Stimulated activated naive B cell treated with anti-CD40 and anti-IgM and Interleukin-4, amounts not matched to agents 10 μg/mL and 1 μg/mL and 100 μg/mL, for 72 hours (primary cell): ENCODE measurements around the gene SAP30BP.

ENCODE experiments used
- ATAC-seq, 2 donors: fragments of 150-1000 bp; cut with Tn5 transposase; replicated peaks; 2 replicates each; pipeline ENCODE4 v1.10.0; 2021; ENCODE audit warnings: moderate library complexity in 1 of 2
- DNase-seq: peaks from one replicate; pipeline ENCODE4 v3.0.0; 2021
- H3K27ac Mint-ChIP-seq: one replicate; pipeline ENCODE4 v1.8.0; 2022; ENCODE audit warnings: mild to moderate bottlenecking, mixed read lengths
- H3K27me3 Mint-ChIP-seq, 2 donors: one replicate each; pipeline ENCODE4 v1.8.0; 2022; ENCODE audit warnings: mixed read lengths in 2 of 2
- H3K36me3 Mint-ChIP-seq, 2 donors: one replicate each; pipeline ENCODE4 v1.8.0; 2022; ENCODE audit warnings: mixed read lengths in 2 of 2, mild to moderate bottlenecking in 1 of 2
- H3K4me1 Mint-ChIP-seq, 2 donors: one replicate each; pipeline ENCODE4 v1.8.0; 2022; ENCODE audit warnings: mixed read lengths in 2 of 2, mild to moderate bottlenecking in 1 of 2
- H3K4me3 Mint-ChIP-seq, 2 donors: one replicate each; pipeline ENCODE4 v1.8.0; 2022; ENCODE audit warnings: mild to moderate bottlenecking in 2 of 2, mixed read lengths in 2 of 2, moderate library complexity in 1 of 2
- H3K9me3 Mint-ChIP-seq, 2 donors: one replicate each; pipeline ENCODE4 v1.8.0; 2022; ENCODE audit warnings: mixed read lengths in 2 of 2, mild to moderate bottlenecking in 1 of 2

The SAP30BP gene

DNA sequence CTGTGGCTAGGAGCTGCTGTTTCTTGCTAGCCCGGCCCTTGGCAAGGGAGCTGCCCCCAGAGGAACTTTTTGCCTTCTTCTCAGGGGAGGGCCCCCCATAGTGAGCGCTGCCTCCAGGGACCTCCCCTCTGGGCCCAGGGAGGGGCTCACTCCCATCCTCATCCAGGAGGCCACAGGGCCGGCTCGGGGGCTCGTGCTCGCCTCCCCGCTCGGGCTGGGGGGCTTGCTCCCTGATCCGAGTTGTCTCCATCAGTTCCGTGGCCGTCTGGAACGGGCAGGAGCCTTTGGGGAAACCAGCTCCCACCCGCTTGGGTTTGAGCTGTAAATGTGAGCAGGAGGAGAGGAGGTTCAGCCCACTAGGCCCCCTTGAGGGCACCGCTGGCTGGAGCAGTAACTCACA, 38.0 kb upstream of the SAP30BP start:
- Mint-ChIP-seq H3K27me3 (no peaks in the 10 kb centered on the region), H3K4me3 (no peak overlapping the region), H3K36me3 (peaks cover 15 to 31% of the 10 kb centered on the region in 2 donors), H3K27ac (peak overlapping the region; percentile 47), H3K4me1 (peaks cover 11 to 28% of the 10 kb centered on the region in 2 donors), H3K9me3 (no peaks in the 10 kb centered on the region)
- DNase-seq = no peak
- ATAC-seq = no peak

DNA sequence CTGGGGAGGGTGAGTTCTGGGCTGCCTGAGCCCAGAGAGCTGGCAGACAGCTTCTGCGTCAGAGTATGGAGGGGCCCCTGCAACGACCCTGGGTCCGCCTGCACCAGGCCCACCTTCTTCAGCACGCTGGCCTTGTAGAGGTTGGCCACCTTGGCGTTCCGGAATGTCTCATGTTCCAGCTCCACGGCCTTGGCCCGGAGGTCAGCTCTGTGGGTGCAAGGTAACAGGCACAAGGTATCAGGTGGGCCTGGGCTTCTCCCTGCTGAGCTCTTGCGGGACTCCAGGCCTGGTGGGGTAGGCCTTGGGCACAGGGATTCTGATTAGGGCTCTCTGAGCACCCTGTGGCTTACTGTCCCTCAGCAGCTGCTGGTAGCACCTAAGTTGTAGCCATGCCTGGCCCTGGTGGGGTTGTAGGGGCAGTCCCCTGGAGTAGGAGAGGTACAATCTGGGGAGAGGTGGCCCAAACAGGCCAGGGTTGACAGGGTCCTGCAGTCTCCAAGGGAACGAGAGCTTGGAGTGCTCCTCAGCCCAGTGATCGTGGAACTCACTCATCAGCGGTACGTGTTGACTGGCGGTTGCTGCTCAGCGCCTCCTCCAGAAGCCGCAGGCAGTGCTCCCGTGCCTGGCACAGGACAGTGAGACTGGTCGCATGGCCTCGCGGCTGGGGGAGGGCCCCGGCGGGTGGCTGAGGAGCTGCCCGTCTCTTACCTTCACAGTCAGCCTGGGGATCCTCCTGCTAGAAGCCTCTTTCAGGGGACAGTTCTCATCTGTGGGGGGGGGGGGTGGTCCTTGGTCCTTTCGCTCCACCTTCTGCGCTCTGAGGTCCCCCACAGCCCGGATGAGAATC, 36.8 kb upstream of the SAP30BP start:
- Mint-ChIP-seq H3K9me3 (no peaks in the 10 kb centered on the region), H3K27me3 (no peaks in the 10 kb centered on the region), H3K4me1 (peaks cover 11 to 34% of the 10 kb centered on the region in 2 donors), H3K36me3 (peaks cover 16 to 27% of the 10 kb centered on the region in 2 donors), H3K27ac (peak overlapping the region; percentile 38), H3K4me3 (no peak overlapping the region)
- ATAC-seq (no peak), DNase-seq (no peak)

- Mint-ChIP-seq H3K27me3 (no peaks in the 10 kb centered on the region), H3K4me3 (no peak overlapping the region), H3K27ac (no peak overlapping the region), H3K36me3 (peaks cover 15 to 25% of the 10 kb centered on the region in 2 donors), H3K4me1 (peaks cover 8 to 27% of the 10 kb centered on the region in 2 donors), H3K9me3 (no peaks in the 10 kb centered on the region)
- no peak for ATAC-seq
- no peak for DNase-seq
Measured at GRCh38 chr17:75631353-75631752, 35.8 kb upstream of the SAP30BP start.

GRCh38 chr17:75632428-75632827, 34.7 kb upstream of the SAP30BP start:
- peaks cover 15 to 24% of the 10 kb centered on the region in 2 donors for H3K36me3 Mint-ChIP-seq
- H3K4me3 Mint-ChIP-seq = no peak overlapping the region
- H3K27me3 Mint-ChIP-seq = no peaks in the 10 kb centered on the region
- no peak for DNase-seq
- peaks cover 8 to 20% of the 10 kb centered on the region in 2 donors for H3K4me1 Mint-ChIP-seq
- no peak overlapping the region for H3K27ac Mint-ChIP-seq
- no peaks in the 10 kb centered on the region for H3K9me3 Mint-ChIP-seq
- no peak for ATAC-seq

DNA sequence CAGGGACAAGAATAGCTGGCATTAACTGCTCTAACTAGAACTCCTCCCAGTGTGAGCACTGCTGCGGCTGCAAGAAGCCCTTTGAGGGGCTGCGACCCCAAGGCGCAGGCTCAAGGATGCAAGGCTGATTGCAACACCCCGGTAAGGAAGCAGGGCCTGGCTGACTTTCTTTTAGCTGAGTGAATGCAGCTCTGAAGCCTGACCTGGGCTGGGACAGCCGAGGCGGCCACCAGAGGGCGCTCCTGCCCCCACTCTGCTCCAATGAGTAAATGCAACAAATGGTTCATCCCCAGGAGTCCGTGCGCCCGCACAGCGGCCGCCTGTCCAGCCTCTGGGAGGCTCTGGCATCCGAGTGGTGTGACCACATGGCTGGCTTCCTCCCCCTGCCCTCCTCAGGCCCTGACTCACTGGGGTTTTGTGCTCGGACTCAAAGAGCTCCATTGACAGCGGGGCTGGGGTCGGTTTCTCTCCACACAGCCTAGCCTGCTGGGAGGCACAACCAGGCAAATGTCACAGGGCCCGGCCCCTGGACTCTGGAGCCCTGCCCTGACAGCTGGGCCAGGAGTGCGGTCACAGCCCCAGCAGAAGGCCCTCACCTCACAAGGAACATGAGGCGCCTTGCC, 34.2 kb upstream of the SAP30BP start, which contains the start of gene SMIM5:
SMIM5 (plus strand) TSS at position 572 of the 623 bp plus-strand sequence. CDS start 6,768 bp downstream, outside the sequence.
- Mint-ChIP-seq H3K4me3 (peak within 1 kb of the TSS; percentile 13 to 43), H3K27me3 (no peaks in the 10 kb centered on the region), H3K4me1 (peaks cover 8 to 20% of the 10 kb centered on the region in 2 donors), H3K27ac (peak within 1 kb of the TSS; percentile 43), H3K36me3 (peaks cover 15 to 22% of the 10 kb centered on the region in 2 donors), H3K9me3 (no peaks in the 10 kb centered on the region)
- DNase-seq = peak; percentile 62
- peak; percentile 92 for ATAC-seq

DNA sequence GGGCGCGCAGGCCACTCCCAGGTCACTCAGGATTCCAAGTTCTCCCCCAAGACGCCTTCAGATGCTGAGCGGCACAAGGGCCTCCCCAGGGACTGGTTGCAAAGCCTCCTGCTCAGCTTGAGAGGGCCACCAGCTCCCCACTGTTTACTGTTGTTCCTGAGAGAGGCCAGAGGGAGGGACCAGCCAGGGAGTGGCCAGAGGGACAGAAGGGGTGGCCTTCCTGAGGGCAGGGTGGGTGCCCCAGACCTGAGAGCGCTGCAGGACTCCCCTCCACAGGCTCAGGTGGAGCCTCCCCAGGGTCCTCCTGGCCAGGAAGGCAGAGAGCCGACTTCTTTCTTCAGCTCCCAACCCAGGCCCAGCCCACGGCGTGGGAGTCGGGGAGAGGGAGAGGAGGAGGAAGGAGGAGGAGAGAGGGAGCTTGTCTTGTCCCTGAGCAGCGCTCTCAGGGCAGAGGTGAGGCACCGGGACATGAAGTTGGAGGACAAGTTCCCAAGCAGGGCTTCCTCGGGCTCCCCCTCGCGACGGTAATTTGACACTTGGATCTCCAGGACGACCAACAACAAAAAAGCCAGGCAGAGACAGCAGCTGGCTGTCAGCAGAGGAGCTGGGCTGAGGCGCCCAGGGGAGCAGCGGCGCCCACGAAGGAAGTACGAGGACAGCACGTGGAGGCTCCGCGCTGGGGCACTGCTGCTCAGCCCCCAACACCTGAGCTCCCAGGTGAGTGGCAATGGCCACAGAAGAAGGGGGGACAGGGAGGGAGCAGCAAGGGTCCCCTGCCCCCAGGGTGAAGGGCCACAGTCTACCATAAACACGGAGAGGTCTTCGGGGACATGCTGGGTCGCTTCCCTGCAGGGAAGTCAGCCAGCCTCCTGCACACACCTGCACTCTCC, 33.4 kb upstream of the SAP30BP start:
- H3K4me1 Mint-ChIP-seq = peaks cover 6 to 20% of the 10 kb centered on the region in 2 donors
- peak; percentile 61 to 62 for ATAC-seq
- peak; percentile 31 for DNase-seq
- H3K4me3 Mint-ChIP-seq = no peak overlapping the region
- H3K36me3 Mint-ChIP-seq = peaks cover 17% of the 10 kb centered on the region in 2 donors
- H3K27ac Mint-ChIP-seq = peak overlapping the region; percentile 43
- no peaks in the 10 kb centered on the region for H3K9me3 Mint-ChIP-seq
- H3K27me3 Mint-ChIP-seq = no peaks in the 10 kb centered on the region

GRCh38 chr17:75634376-75634740, 32.8 kb upstream of the SAP30BP start:
- DNase-seq (no peak), ATAC-seq (no peak)
- Mint-ChIP-seq H3K4me3 (no peak overlapping the region), H3K36me3 (peaks cover 14 to 15% of the 10 kb centered on the region in 2 donors), H3K4me1 (peaks cover 6 to 20% of the 10 kb centered on the region in 2 donors), H3K27me3 (no peaks in the 10 kb centered on the region), H3K9me3 (no peaks in the 10 kb centered on the region), H3K27ac (no peak overlapping the region)

- Mint-ChIP-seq H3K27me3 (no peaks in the 10 kb centered on the region), H3K4me1 (peaks cover 6 to 20% of the 10 kb centered on the region in 2 donors), H3K9me3 (no peaks in the 10 kb centered on the region), H3K4me3 (no peak overlapping the region), H3K27ac (peak overlapping the region; percentile 65), H3K36me3 (peaks cover 14 to 17% of the 10 kb centered on the region in 2 donors)
- no peak for ATAC-seq
- DNase-seq = no peak
Measured at GRCh38 chr17:75634754-75635609, 32.2 kb upstream of the SAP30BP start.

DNA sequence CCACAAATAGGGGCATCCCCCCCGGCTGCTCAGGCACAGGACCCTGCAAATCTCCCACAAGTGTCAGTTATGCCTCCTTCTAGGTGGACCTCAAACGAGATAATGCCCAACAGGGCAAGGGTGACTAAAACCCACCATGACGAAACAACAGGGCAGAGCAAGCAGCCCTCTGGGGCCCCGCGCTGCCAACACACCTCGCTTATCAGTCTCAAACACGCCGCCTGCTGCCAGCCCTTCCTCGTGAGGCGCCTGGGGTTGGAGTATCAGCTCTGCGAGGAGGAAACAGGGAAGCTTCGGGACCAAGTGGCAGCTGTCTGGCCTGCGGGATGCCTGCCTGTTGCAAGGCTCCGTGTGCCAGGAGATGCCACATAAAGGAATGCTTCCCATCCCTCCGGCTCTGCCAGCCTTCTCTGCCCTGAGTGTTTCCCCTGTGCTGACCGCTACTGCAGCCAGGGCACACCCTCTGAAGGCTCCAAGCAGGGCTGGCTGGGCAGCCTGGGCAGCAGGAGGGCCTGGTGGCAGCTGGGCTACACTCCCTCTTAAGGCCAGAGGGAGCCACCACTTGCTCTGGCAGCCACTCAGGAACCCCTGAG, 31.4 kb upstream of the SAP30BP start:
- DNase-seq (no peak), ATAC-seq (no peak)
- no peak overlapping the region for H3K4me3 Mint-ChIP-seq
- H3K36me3 Mint-ChIP-seq = peaks cover 11 to 17% of the 10 kb centered on the region in 2 donors
- peaks cover 6 to 20% of the 10 kb centered on the region in 2 donors for H3K4me1 Mint-ChIP-seq
- H3K27me3 Mint-ChIP-seq = no peaks in the 10 kb centered on the region
- H3K9me3 Mint-ChIP-seq = no peaks in the 10 kb centered on the region
- H3K27ac Mint-ChIP-seq = no peak overlapping the region

- DNase-seq = no peak
- H3K36me3 Mint-ChIP-seq = peaks cover 7 to 11% of the 10 kb centered on the region in 2 donors
- peaks cover 6 to 20% of the 10 kb centered on the region in 2 donors for H3K4me1 Mint-ChIP-seq
- no peak for ATAC-seq
- H3K9me3 Mint-ChIP-seq = no peaks in the 10 kb centered on the region
- no peak overlapping the region for H3K27ac Mint-ChIP-seq
- no peaks in the 10 kb centered on the region for H3K27me3 Mint-ChIP-seq
- H3K4me3 Mint-ChIP-seq = no peak overlapping the region
Measured at GRCh38 chr17:75636381-75637142, 30.6 kb upstream of the SAP30BP start.

DNA sequence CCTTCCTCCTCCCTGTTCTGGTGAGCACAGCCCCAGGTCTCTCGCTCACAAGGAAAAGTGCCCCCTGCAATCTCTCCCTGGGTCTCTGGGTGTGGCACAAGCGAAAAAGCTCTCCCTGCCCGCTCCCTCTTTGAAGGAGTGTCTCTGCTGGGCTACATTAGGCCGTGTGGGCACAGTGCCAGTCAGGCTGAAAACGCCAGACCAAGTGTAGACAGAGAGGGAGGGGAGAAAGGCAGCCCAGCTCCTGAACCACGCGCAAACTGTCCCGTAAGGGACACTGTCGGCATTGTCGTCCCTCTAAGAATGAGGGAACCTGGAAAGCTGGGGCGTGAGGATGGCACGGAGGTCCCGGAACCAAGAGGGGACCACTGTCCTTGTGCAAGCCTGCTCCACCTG, 30.0 kb upstream of the SAP30BP start:
- no peak overlapping the region for H3K4me3 Mint-ChIP-seq
- ATAC-seq (no peak), DNase-seq (no peak)
- H3K9me3 Mint-ChIP-seq = no peaks in the 10 kb centered on the region
- H3K27ac Mint-ChIP-seq = no peak overlapping the region
- no peaks in the 10 kb centered on the region for H3K27me3 Mint-ChIP-seq
- peaks cover 6 to 20% of the 10 kb centered on the region in 2 donors for H3K4me1 Mint-ChIP-seq
- H3K36me3 Mint-ChIP-seq = peaks cover 7 to 11% of the 10 kb centered on the region in 2 donors

DNA sequence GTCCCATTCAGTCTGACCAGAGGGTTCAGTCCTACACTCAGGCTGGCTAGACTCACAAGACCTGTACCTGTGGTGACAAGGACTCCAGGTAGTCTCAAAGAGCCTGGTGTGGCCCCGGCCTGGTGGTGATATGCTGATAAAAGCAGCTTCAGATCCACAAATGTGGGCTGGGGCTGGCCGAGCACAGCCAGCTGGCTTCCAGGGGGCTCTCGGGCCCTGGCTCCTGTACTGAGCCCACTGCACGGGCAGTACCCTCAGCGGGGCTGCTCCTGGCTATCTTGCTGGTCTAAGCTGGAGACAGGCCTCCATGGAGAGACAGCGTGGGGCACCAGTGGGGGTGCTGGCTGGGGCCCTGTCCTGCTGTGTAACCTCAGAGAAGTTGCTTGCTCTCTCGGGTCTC, 29.6 kb upstream of the SAP30BP start:
- H3K4me3 Mint-ChIP-seq = no peak overlapping the region
- H3K27me3 Mint-ChIP-seq = no peaks in the 10 kb centered on the region
- peaks cover 7 to 11% of the 10 kb centered on the region in 2 donors for H3K36me3 Mint-ChIP-seq
- peaks cover 6 to 20% of the 10 kb centered on the region in 2 donors for H3K4me1 Mint-ChIP-seq
- H3K27ac Mint-ChIP-seq = no peak overlapping the region
- ATAC-seq (no peak), DNase-seq (no peak)
- no peaks in the 10 kb centered on the region for H3K9me3 Mint-ChIP-seq
